SU-DHL-6 (cell line): Measurements from ENCODE around the gene SHROOM2.

Source experiments
- H2AFZ ChIP-seq: fragments of 200-600 bp; sonication (generic); 2 replicates; pipeline ENCODE4 v1.6.1; 2014; ENCODE audit warnings: low read depth, mild to moderate bottlenecking, moderate library complexity, mixed read lengths, antibody characterized with exemption, low read length; ENCODE audit not compliant: severe bottlenecking
- H3F3A ChIP-seq: fragments of 200-600 bp; shearing (Covaris generic); 2 replicates; pipeline ENCODE4 v1.6.0; 2016; ENCODE audit warnings: antibody characterized with exemption, mild to moderate bottlenecking; ENCODE audit not compliant: insufficient read depth
- H3K27ac ChIP-seq: fragments of 200-600 bp; sonication (generic); 2 replicates; pipeline ENCODE4 v1.5.1; 2016; ENCODE audit warnings: low read depth, mild to moderate bottlenecking, low read length, moderate library complexity, mixed read lengths
- H3K27me3 ChIP-seq: fragments of 200-600 bp; sonication (generic), shearing (Covaris generic); 2 replicates; pipeline ENCODE4 v1.6.0; 2014; ENCODE audit warnings: mild to moderate bottlenecking, low read length
- H3K36me3 ChIP-seq: fragments of 200-600 bp; sonication (generic); 2 replicates; pipeline ENCODE4 v1.6.1; 2014; ENCODE audit warnings: mild to moderate bottlenecking, low read length, mixed read lengths
- H3K4me2 ChIP-seq: fragments of 300-600, 200-600 bp; shearing (Covaris generic), sonication (generic); 2 replicates; pipeline ENCODE4 v1.6.0; 2014; ENCODE audit warnings: low read length, low read depth, mild to moderate bottlenecking; ENCODE audit not compliant: poor library complexity, severe bottlenecking
- H3K4me3 ChIP-seq: fragments of 200-600 bp; sonication (generic); 2 replicates; pipeline ENCODE4 v1.5.1; 2014; ENCODE audit warnings: antibody characterized with exemption, low read length, mild to moderate bottlenecking, mixed read lengths; ENCODE audit not compliant: insufficient read depth, poor library complexity, severe bottlenecking
- H3K79me2 ChIP-seq: fragments of 200-600 bp; sonication (generic); 2 replicates; pipeline ENCODE4 v1.6.1; 2014; ENCODE audit warnings: mild to moderate bottlenecking, low read length, moderate library complexity; ENCODE audit not compliant: insufficient read depth
- H3K9ac ChIP-seq: fragments of 200-600 bp; sonication (generic); 2 replicates; pipeline ENCODE4 v1.7.0; 2014; ENCODE audit warnings: mild to moderate bottlenecking, low read length
- H3K9me2 ChIP-seq: fragments of 200-600 bp; sonication (generic); replicated peaks from 2 replicates; pipeline ENCODE4 v1.6.1; 2014; ENCODE audit warnings: low read length; ENCODE audit not compliant: insufficient read depth
- H3K9me3 ChIP-seq: fragments of 200-600 bp; sonication (generic); 2 replicates; pipeline ENCODE4 v1.6.1; 2014; ENCODE audit warnings: low read length, mixed read lengths; ENCODE audit not compliant: insufficient read depth
- H4K20me1 ChIP-seq: fragments of 200-600 bp; sonication (generic); 2 replicates; pipeline ENCODE4 v1.6.1; 2014; ENCODE audit warnings: low read depth, mild to moderate bottlenecking, antibody characterized with exemption, low read length, moderate library complexity, mixed read lengths
- CTCF ChIP-seq: fragments of 200-600 bp; sonication (generic); IDR thresholded peaks from one replicate; pipeline ENCODE4 v1.5.1; 2017; ENCODE audit warnings: antibody characterized with exemption, mild to moderate bottlenecking, low read length, moderate library complexity; ENCODE audit not compliant: insufficient read depth, poor library complexity, severe bottlenecking
- EZH2phosphoT487 ChIP-seq: fragments of 200-600 bp; sonication (generic), shearing (Covaris generic); conservative IDR thresholded peaks from 2 replicates; pipeline ENCODE4 v1.6.1; 2018; ENCODE audit warnings: mild to moderate bottlenecking, antibody characterized with exemption, low read length, moderate library complexity, mixed read lengths

SHROOM2 gene

GRCh38 chrX:9997041-9997440 is 210.8 kb downstream of the SHROOM2 start:
- Histone ChIP-seq H3K9me2 (no peaks in the 10 kb centered on the region), H2AFZ (no peak overlapping the region), H3K79me2 (no peaks in the 10 kb centered on the region), H3K9ac (no peak overlapping the region), H3F3A (no peaks in the 10 kb centered on the region), H3K4me3 (no peak overlapping the region), H3K4me2 (no peak overlapping the region), H3K36me3 (no peaks in the 10 kb centered on the region), H4K20me1 (no peaks in the 10 kb centered on the region), H3K27me3 (no peaks in the 10 kb centered on the region), H3K27ac (no peak overlapping the region), H3K9me3 (no peaks in the 10 kb centered on the region)
- TF ChIP-seq EZH2phosphoT487, result no peak
- no peak for TF ChIP-seq CTCF

- Histone ChIP-seq H2AFZ (no peak overlapping the region), H3K4me2 (no peak overlapping the region)
- TF ChIP-seq CTCF (no peak), EZH2phosphoT487 (no peak)
Measured at GRCh38 chrX:9997524-9997923, 211.3 kb downstream of the SHROOM2 start.

More at GRCh38 chrX:9997524-9997923, 211.3 kb downstream of the SHROOM2 start:
- H4K20me1 ChIP-seq, result no peaks in the 10 kb centered on the region
- no peaks in the 10 kb centered on the region for H3K36me3 ChIP-seq
- no peaks in the 10 kb centered on the region for H3K27me3 ChIP-seq
- H3K79me2 ChIP-seq, result no peaks in the 10 kb centered on the region
- H3K27ac ChIP-seq, result no peak overlapping the region
- H3K4me3 ChIP-seq, result no peak overlapping the region
- H3F3A ChIP-seq, result no peaks in the 10 kb centered on the region
- no peaks in the 10 kb centered on the region for H3K9me3 ChIP-seq
- no peak overlapping the region for H3K9ac ChIP-seq
- H3K9me2 ChIP-seq, result no peaks in the 10 kb centered on the region
